Activated T-cell treated with anti-CD3 and anti-CD28 coated beads for 1 hour (primary cell): ENCODE measurements around the gene GALNTL6.
"Not testable (repeated sequence)": the region's sequence is repeated elsewhere in the genome, so short reads cannot be mapped to it uniquely, and the experiment has no call there.

Experiments
- DNase-seq: peaks from one replicate; pipeline ENCODE4 v3.0.0-alpha.2; 2020; ENCODE audit warnings: low read depth

The GALNTL6 gene

GRCh38 chr4:173019664-173020063 is 1206.5 kb downstream of the GALNTL6 start:
- DNase-seq = no peak

GRCh38 chr4:173021746-173022573 is 1208.8 kb downstream of the GALNTL6 start:
- DNase-seq = not testable (repeated sequence)

GRCh38 chr4:173024203-173024602 is 1211.0 kb downstream of the GALNTL6 start:
- DNase-seq = no peak

- DNase-seq = no peak
Observed at GRCh38 chr4:173025131-173025530, 1211.9 kb downstream of the GALNTL6 start.

- no peak for DNase-seq
Observed at GRCh38 chr4:173037242-173037641, 1224.0 kb downstream of the GALNTL6 start.

- DNase-seq = no peak
Observed at GRCh38 chr4:173038192-173038896, 1225.1 kb downstream of the GALNTL6 start.

- DNase-seq = no peak
Observed at GRCh38 chr4:173039617-173040577, 1226.7 kb downstream of the GALNTL6 start.

GRCh38 chr4:173041482-173041881 is 1228.3 kb downstream of the GALNTL6 start:
- DNase-seq = no peak

- DNase-seq = not testable (repeated sequence)
Observed at GRCh38 chr4:173042139-173042538, 1228.9 kb downstream of the GALNTL6 start.

- no peak for DNase-seq
Observed at GRCh38 chr4:173044340-173044739, 1231.1 kb downstream of the GALNTL6 start.

- DNase-seq = no peak
Observed at GRCh38 chr4:173045571-173045970, 1232.4 kb downstream of the GALNTL6 start.

GRCh38 chr4:173046144-173046543 is 1232.9 kb downstream of the GALNTL6 start:
- DNase-seq = no peak

GRCh38 chr4:173046818-173047217 is 1233.6 kb downstream of the GALNTL6 start:
- DNase-seq = no peak

- no peak for DNase-seq
Observed at GRCh38 chr4:173051232-173051631, 1238.0 kb downstream of the GALNTL6 start.

- DNase-seq = no peak
Observed at GRCh38 chr4:173051716-173052115, 1238.5 kb downstream of the GALNTL6 start.

GRCh38 chr4:173052439-173052838 is 1239.2 kb downstream of the GALNTL6 start:
- DNase-seq = no peak

GRCh38 chr4:173056271-173056670 is 1243.1 kb downstream of the GALNTL6 start:
- no peak for DNase-seq

GRCh38 chr4:173056710-173057109 is 1243.5 kb downstream of the GALNTL6 start:
- DNase-seq = no peak

GRCh38 chr4:173057442-173057841 is 1244.2 kb downstream of the GALNTL6 start:
- DNase-seq = no peak

GRCh38 chr4:173057901-173058300 is 1244.7 kb downstream of the GALNTL6 start:
- DNase-seq = no peak

GRCh38 chr4:173061160-173061559 is 1248.0 kb downstream of the GALNTL6 start:
- DNase-seq = no peak

GRCh38 chr4:173073939-173074500 is 1260.8 kb downstream of the GALNTL6 start:
- no peak for DNase-seq
